Activated naive CD8-positive, alpha-beta T cell treated with anti-CD3 and anti-CD28 coated beads, Interleukin-2, amount 10 ng/mL, durations not matched to agents 7 days and 5 days (primary cell): ENCODE data around the gene RAD52. TPM values are rescaled to one million over a fixed set of nuclear protein-coding genes. Genes with fewer than 3 reads are reported as not detected.
A peak's percentile ranks its signal among the peaks of the same experiment; 100 is the strongest.

Source experiments
- ATAC-seq: fragments of 150-1000 bp; cut with Tn5 transposase; one replicate; pipeline ENCODE4 v1.10.0; 2021; ENCODE audit warnings: low read depth, moderate library complexity
- POLR2A ChIA-PET: fragments of 350-600 bp; sonication (Branson Sonifier 250); formaldehyde crosslinking; loops from one replicate; lab custom pipeline; 2021; ENCODE audit warnings: antibody characterized with exemption; lab: Charles Lee
- DNase-seq: peaks from one replicate; pipeline ENCODE4 v3.0.0; 2021
- H3K27ac Mint-ChIP-seq: one replicate; pipeline ENCODE4 v1.8.0; 2022; ENCODE audit warnings: mild to moderate bottlenecking, mixed read lengths
- H3K27me3 Mint-ChIP-seq: one replicate; pipeline ENCODE4 v1.8.0; 2022; ENCODE audit warnings: mild to moderate bottlenecking, moderate library complexity, mixed read lengths
- H3K36me3 Mint-ChIP-seq: one replicate; pipeline ENCODE4 v1.8.0; 2021; ENCODE audit warnings: mild to moderate bottlenecking, mixed read lengths
- H3K4me1 Mint-ChIP-seq: one replicate; pipeline ENCODE4 v1.8.0; 2021; ENCODE audit warnings: mixed read lengths
- H3K4me3 Mint-ChIP-seq: one replicate; pipeline ENCODE4 v1.8.0; 2022; ENCODE audit warnings: mild to moderate bottlenecking, moderate library complexity, mixed read lengths
- H3K9me3 Mint-ChIP-seq: one replicate; pipeline ENCODE4 v1.8.0; 2021; ENCODE audit warnings: mixed read lengths
- total RNA-seq, 2 experiments: library from RNA; stranded (reverse); gene quantifications; one replicate each; pipeline ENCODE4 v1.2.3, GENCODE V29; 2021

RAD52 gene
- total RNA-seq, 2 experiments from 2014 or later = 15.9 to 17.9 TPM

DNA sequence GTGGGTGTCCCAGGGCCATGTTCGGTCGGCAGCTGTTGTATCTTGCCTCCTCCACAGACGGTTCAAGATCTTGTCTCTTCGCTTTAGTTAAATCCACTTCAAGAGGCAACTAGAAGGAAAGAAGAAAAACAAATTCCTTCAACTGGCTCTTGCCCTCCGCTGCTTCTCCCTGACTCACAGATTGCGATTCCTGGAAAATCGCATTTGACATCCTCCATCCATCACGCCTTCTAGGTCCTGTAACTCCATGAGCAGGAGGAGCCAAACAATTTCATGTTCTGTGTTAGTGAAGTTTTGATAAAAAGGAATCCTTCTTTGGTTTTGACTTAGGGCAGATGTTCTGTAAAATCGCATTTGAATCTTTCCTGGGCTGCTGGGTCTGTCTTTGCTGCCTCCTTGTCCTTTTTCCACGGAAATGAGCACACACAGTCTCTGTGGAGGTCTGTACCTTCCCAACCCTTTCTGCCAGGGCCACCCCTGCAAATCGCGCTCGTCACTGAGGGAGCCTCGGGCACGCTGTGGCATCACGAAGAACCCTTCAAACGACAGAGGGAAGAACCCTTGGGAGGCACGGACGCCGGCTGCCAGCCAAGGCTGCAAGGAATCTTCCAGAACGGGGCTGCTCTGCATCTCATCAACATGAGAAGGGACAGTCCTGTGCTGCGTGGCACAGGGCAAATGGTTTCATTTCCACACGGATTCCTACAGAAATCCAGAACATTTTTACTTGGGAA lies 32.6 kb downstream of the RAD52 start:
- Mint-ChIP-seq H3K27ac (peak overlapping the region; percentile 91), H3K27me3 (no peaks in the 10 kb centered on the region), H3K4me3 (no peak overlapping the region), H3K36me3 (peaks cover 20% of the 10 kb centered on the region), H3K4me1 (peaks cover 19% of the 10 kb centered on the region), H3K9me3 (no peaks in the 10 kb centered on the region)
- POLR2A ChIA-PET = interaction anchor here (1.2 to 2.2 kb wide), 2 partner anchors 11 to 32 kb away, joined by 7 to 9 read pairs; partner anchors contain the start of gene RAD52
- DNase-seq = no peak
- ATAC-seq = no peak

DNA sequence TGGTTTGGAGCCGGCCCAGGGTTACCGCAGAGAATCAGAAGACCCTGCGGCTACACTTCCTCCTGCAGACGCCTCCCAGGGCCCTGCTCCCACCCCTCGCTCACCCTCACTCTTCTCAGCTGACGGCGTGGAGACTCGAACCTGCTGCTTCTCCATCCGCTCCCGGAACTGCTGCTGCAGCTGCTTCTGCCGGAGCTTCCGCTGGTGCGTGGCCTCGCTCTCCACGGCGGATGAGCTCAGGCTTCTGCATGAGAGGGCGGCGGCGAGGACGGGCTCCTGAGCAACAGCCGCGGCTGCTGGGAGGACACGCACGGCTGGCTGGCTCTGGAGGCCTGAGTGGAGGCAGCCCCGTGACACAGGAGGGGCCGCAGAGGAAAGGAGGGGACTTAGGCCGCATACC lies 33.3 kb downstream of the RAD52 start:
- DNase-seq = peak; percentile 50
- no peaks in the 10 kb centered on the region for H3K27me3 Mint-ChIP-seq
- H3K4me1 Mint-ChIP-seq = peaks cover 19% of the 10 kb centered on the region
- peak overlapping the region; percentile 91 for H3K27ac Mint-ChIP-seq
- peaks cover 19% of the 10 kb centered on the region for H3K36me3 Mint-ChIP-seq
- H3K9me3 Mint-ChIP-seq = no peaks in the 10 kb centered on the region
- ATAC-seq = peak; percentile 57
- H3K4me3 Mint-ChIP-seq = peak overlapping the region; percentile 79
- POLR2A ChIA-PET = interaction anchor here (1.2 to 2.2 kb wide), 2 partner anchors 10 to 33 kb away, joined by 7 to 9 read pairs; partner anchors contain the start of gene RAD52

DNA sequence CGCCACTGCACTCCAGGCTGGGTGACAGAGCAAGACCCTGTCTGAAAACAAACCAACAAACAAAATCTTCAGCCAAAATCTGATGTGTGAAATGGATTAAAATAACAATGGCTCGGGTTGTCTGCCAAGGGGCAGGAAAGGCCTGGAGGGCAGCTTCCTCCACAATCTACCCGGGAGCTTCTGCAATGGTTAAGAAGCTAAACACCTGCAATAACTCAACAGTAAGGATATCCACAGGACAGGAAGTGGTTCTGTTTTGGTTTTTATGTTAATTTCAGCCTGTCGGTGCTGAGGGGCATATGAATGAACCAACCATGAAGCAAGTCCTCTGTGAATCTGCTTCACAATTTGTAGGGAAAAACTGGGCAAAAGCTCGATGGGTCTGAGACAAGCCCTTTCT lies 34.4 kb downstream of the RAD52 start:
- Mint-ChIP-seq H3K9me3 (no peaks in the 10 kb centered on the region), H3K27me3 (no peaks in the 10 kb centered on the region), H3K27ac (peak overlapping the region; percentile 76), H3K4me1 (peaks cover 19% of the 10 kb centered on the region), H3K4me3 (peak overlapping the region; percentile 46), H3K36me3 (peaks cover 19% of the 10 kb centered on the region)
- POLR2A ChIA-PET = interaction anchor here (0.7 to 2.2 kb wide), 2 partner anchors 9 to 34 kb away, joined by 4 to 9 read pairs; partner anchors contain the start of gene RAD52
- ATAC-seq (peak; percentile 75), DNase-seq (no peak)

DNA sequence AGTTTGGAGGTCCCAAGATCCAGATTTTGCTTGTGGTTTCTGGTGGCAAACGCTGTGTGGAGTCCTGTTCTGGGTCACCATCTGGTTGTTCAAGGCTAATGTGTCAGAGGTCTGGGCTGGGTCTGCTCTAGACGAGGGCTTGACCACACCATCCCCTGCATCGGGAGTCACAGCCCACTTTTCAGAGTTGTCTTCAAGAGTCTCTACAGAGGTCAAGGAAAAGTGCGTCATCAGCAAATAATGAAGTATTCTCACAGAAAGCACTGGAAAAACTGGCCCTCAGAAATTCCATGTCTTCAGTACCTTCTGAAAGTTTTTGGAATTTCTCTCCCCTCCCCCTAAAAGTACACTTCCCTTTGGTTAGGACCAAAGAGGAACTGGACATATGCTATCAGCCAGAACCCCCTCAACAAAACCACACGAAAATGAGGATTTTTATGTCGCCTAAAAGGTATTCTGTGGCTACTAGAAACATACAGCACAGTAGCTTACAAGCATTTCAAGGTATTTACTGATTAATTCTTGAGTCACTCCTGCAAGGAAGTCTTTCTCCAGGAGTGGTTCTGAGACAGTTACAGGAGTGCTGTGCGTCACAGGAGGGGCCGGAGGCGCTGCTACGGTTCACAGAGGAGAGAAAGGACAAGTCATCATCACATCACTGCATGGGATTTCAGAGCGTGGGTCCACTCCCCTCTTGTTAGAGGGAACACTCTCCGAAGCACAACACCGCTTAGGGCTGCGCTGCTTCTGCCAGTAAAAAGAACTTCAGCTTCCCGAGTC lies 35.4 kb downstream of the RAD52 start:
- H3K4me1 Mint-ChIP-seq = peaks cover 19% of the 10 kb centered on the region

DNA sequence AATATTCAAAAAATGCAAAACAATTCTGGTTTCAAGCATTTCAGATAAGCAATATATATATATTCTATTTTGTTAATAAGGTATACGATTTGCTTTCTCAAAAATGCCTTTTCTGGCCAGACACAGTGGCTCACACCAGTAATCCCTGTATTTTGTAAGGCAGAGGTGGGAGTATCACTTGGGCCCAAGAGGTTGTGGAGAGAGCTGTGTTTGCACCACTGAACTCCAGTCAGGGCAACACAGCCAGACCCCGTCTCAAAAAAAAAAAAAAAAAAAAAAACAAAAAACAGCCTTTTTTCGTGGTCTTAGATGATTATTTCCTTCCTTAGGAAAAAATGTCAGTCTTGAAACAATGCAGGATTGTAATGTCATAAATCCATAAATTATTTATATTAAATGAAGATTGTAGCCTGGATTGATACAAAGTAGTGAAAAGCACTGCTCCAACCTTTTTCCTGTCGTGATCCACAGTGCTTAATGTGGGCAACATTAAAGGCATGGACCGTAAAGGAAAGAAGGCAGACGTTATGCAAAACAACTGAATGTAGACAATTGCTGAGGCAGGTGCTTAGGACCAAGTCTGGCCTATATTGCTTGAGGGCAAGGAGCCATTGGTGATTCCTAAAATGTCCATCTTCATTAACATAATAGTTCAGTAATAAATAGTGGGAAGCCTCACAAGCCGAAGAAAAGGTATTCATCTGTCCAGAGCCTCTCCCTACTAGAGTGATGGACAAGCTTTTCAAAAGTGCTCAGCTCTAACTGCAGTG lies 36.8 kb downstream of the RAD52 start:
- POLR2A ChIA-PET = no interaction called here
- peaks cover 19% of the 10 kb centered on the region for H3K4me1 Mint-ChIP-seq
- no peak overlapping the region for H3K4me3 Mint-ChIP-seq
- H3K9me3 Mint-ChIP-seq = no peaks in the 10 kb centered on the region
- no peak overlapping the region for H3K27ac Mint-ChIP-seq
- no peaks in the 10 kb centered on the region for H3K27me3 Mint-ChIP-seq
- ATAC-seq = no peak
- H3K36me3 Mint-ChIP-seq = peaks cover 13% of the 10 kb centered on the region
- DNase-seq = no peak

More for the DNA sequence above, 35.4 kb downstream of the RAD52 start:
- ATAC-seq (no peak), DNase-seq (no peak)
- H3K4me3 Mint-ChIP-seq = no peak overlapping the region
- POLR2A ChIA-PET = no interaction called here
- no peaks in the 10 kb centered on the region for H3K27me3 Mint-ChIP-seq
- H3K36me3 Mint-ChIP-seq = peaks cover 17% of the 10 kb centered on the region
- H3K9me3 Mint-ChIP-seq = no peaks in the 10 kb centered on the region
- peak overlapping the region; percentile 47 for H3K27ac Mint-ChIP-seq

DNA sequence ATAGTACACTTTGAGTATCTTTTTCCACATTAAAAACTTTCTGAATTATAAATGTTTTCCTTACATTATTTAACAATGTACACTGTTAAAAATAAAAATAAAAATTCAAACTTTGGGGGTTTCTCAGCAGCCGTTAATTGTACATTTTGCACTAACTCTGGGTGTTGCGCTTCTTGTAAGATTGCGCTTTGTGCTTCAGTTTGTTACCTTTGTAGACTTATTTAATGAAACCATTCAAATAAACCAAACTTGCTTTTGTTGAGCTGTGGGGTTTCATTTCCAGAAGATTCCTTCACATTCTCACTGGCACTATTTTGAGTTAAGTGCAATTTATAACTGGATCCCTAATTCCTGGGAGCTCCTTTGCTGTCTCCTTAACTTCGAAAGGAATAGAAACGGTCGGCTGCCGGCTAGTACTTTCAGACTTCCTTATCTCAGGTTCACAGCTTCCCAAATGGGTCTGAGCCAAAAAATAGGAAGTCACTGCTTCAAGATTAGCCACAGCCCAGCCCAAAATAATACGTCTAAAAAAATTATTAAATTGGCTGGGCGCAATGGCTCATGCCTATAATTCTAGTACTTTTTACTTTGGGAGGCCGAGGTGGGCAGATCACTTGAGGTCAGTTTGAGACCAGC lies 38.2 kb downstream of the RAD52 start:
- Mint-ChIP-seq H3K36me3 (peaks cover 16% of the 10 kb centered on the region), H3K4me3 (no peak overlapping the region), H3K27me3 (no peaks in the 10 kb centered on the region), H3K4me1 (peaks cover 19% of the 10 kb centered on the region), H3K9me3 (no peaks in the 10 kb centered on the region), H3K27ac (no peak overlapping the region)
- POLR2A ChIA-PET = no interaction called here
- ATAC-seq = no peak
- DNase-seq = no peak

DNA sequence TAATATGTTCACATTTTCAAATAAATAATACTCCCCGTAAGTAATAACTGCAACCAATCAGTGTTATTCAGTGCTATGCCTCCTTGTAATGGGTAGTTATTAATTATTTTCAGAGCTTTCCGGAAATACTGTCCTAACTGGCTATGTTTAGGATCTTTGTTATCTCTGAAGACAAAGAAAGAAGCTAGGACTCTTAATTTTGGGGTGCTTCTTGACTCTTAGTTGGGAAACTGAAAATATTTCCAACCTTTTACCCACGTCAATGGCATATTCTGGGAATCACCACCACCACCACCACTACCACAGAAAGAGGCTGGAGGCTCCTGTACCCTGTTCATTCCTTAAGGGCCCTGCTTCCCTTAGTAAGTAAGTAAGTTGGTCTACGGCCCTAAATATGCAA lies 39.1 kb downstream of the RAD52 start:
- POLR2A ChIA-PET = no interaction called here

DNA sequence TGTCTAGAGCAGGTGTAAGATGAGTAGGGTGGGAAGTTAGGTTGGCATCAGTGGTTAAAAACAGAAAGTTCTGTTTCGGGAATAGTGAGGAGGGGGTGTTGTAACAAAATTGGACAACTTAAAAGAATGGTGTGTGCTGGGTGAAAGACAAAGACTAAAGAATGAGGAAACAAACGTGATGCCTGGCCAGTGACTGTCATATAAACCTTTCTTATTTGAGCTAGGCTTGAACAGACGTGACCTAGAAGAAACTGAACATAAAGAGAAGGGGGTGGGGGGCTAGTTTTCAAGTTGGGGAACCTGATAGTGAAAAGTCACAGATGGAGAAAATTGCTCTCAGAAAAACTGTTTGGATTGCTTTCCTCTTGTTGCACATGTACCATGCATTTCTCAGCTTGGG lies 39.6 kb downstream of the RAD52 start:
- Mint-ChIP-seq H3K36me3 (peaks cover 22% of the 10 kb centered on the region), H3K4me3 (no peak overlapping the region), H3K4me1 (peaks cover 21% of the 10 kb centered on the region), H3K9me3 (no peaks in the 10 kb centered on the region), H3K27me3 (no peaks in the 10 kb centered on the region), H3K27ac (peak overlapping the region; percentile 5)
- no peak for ATAC-seq
- DNase-seq = no peak
- POLR2A ChIA-PET = interaction anchor here (0.6 kb wide), 1 partner anchor 55 kb away, joined by 4 read pairs; no protein-coding TSS in a partner anchor

More for the DNA sequence above, 39.1 kb downstream of the RAD52 start:
- Mint-ChIP-seq H3K27ac (no peak overlapping the region), H3K4me3 (no peak overlapping the region), H3K36me3 (peaks cover 22% of the 10 kb centered on the region), H3K9me3 (no peaks in the 10 kb centered on the region), H3K4me1 (peaks cover 23% of the 10 kb centered on the region), H3K27me3 (no peaks in the 10 kb centered on the region)
- DNase-seq (no peak), ATAC-seq (no peak)

DNA sequence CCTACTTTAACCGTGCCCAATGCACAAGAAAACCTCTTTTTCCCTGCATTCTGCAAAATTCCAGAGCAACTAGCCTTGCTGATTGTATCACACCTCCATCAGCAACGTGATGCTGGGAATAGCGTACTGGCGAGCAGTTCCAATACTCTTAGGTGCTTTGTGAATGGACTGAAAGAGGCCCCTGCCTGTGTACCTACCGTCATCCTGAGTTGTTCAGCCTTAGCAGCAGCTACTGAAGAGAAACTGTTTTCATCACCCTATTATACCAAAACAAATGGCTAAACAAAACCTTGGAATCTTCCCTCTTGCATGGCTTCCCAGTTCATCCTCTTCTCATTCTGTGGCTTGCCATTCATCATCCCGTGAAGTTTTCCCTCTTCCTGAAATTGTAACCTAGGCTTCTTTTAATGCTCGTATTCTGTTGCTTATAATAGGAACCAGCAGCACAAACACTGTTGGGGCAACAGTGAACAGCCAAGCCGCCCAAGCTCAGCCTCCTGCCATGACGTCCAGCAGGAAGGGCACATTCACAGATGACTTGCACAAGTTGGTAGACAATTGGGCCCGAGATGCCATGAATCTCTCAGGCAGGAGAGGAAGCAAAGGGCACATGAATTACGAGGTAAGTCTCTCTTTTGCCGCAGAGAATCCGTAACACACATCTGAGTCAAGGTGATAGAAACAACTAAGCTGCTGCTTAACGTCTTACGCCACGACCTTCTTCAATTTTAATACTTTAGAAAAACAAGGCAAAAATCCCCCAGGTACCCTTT lies 41.9 kb downstream of the RAD52 start:
- Mint-ChIP-seq H3K4me3 (no peak overlapping the region), H3K27me3 (no peaks in the 10 kb centered on the region), H3K9me3 (no peaks in the 10 kb centered on the region), H3K4me1 (peaks cover 30% of the 10 kb centered on the region), H3K27ac (no peak overlapping the region), H3K36me3 (peaks cover 19% of the 10 kb centered on the region)
- DNase-seq (no peak), ATAC-seq (no peak)
- POLR2A ChIA-PET = no interaction called here

DNA sequence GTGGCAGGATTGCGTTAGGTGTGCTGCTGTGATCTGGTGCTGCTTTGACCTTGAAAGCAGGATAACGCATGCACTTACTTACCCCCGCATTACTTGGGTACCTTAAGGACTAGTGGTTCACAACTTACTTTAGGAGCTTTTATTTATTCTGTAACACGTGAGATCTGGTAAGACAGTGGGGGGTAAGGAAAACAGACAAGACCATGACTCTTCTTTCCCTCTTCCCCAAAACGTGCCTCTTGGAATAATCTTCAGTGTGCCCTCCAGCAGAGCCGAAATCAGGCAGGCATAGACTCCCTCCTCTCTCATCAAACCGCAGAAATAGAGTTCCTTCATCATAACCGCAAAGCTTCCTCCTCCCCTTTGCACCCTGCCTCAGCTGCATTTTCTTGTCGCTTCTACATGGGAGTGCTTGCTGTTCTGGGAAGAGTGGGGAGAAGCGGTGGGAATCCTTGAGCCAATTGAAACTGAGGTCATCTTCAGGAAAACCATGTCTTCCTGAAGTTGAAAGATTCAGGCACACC lies 43.4 kb downstream of the RAD52 start:
- H3K9me3 Mint-ChIP-seq = no peaks in the 10 kb centered on the region
- H3K27me3 Mint-ChIP-seq = no peaks in the 10 kb centered on the region
- ATAC-seq (no peak), DNase-seq (no peak)
- POLR2A ChIA-PET = interaction anchor here (0.7 to 1.8 kb wide), 3 partner anchors 10 to 43 kb away, joined by 4 to 9 read pairs (median 8); partner anchors contain the start of gene RAD52
- peaks cover 25% of the 10 kb centered on the region for H3K36me3 Mint-ChIP-seq
- peaks cover 30% of the 10 kb centered on the region for H3K4me1 Mint-ChIP-seq
- H3K4me3 Mint-ChIP-seq = peak overlapping the region; percentile 39
- peak overlapping the region; percentile 77 for H3K27ac Mint-ChIP-seq

DNA sequence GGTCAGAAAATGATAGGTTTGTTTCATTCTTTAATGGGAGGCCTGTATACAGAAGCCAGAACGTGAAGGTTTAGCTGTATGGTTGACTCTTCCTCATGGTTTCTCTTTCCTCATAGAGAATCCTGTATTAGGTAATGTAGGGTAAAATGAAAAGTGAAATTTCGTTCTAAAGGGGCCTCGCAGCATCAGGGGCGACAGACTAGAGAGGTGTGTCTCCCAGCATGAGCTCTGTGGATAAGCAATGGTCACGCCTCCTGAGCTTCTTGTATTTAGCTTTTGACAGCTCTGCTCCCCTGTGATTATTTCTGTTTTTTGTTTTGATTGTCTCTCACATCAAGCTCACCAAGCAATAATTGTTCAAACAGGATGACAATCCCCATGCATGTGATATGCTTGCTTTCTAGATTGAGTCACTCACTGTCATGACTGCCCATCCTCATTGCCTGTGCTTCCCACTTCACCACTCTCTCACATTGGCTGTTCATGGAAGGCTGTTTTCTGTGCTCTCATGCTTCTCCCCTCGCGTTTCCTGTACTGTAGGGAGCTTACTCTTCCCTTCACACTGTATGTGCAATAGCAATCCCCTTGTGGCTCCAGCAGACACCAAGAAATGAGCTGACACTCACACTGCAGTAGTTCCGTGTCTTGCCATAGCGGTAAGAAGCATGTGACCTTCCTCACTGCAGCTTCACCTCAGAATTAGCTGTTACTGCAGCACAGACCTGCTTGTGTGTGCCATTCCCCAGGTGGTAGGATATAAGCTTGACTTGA lies 44.0 kb downstream of the RAD52 start:
- ATAC-seq = peak; percentile 72
- peaks cover 30% of the 10 kb centered on the region for H3K4me1 Mint-ChIP-seq

More for the DNA sequence above, 44.0 kb downstream of the RAD52 start:
- Mint-ChIP-seq H3K27ac (peak overlapping the region; percentile 77), H3K27me3 (no peaks in the 10 kb centered on the region), H3K4me3 (peak overlapping the region; percentile 39), H3K9me3 (no peaks in the 10 kb centered on the region), H3K36me3 (peaks cover 29% of the 10 kb centered on the region)
- DNase-seq = no peak
- POLR2A ChIA-PET = interaction anchor here (0.6 to 1.8 kb wide), 4 partner anchors 10 to 333 kb away, joined by 4 to 9 read pairs (median 6); partner anchors contain the start of gene RAD52
